SU-DHL-6 (cell line): ENCODE data around the gene RNF4.

Experiments
- CTCF ChIP-seq: fragments of 200-600 bp; sonication (generic); IDR thresholded peaks from one replicate; pipeline ENCODE4 v1.5.1; 2017; ENCODE audit warnings: antibody characterized with exemption, mild to moderate bottlenecking, low read length, moderate library complexity; ENCODE audit not compliant: insufficient read depth, poor library complexity, severe bottlenecking
- EZH2phosphoT487 ChIP-seq: fragments of 200-600 bp; sonication (generic), shearing (Covaris generic); conservative IDR thresholded peaks from 2 replicates; pipeline ENCODE4 v1.6.1; 2018; ENCODE audit warnings: mild to moderate bottlenecking, antibody characterized with exemption, low read length, moderate library complexity, mixed read lengths

- TF ChIP-seq CTCF (no peak), EZH2phosphoT487 (no peak)
These were observed 20.3 kb upstream of the RNF4 start for GRCh38 chr4:2448589-2448988.
